Measurements from ENCODE around the gene ZNF142.

The ZNF142 gene

GRCh38 chr2:218659258-218659987 is at the start of gene ZNF142, which contains the start of gene BCS1L:
Gene ZNF142 (minus strand): TSS chr2:218659623. CDS start chr2:218656429, 3,194 bp downstream.
Gene BCS1L (plus strand): TSS chr2:218659683. CDS start chr2:218660988, 1,305 bp downstream.
- peak; percentile 94 for DNase-seq

- no peak for DNase-seq
Observed at GRCh38 chr2:218708086-218708485, 48.7 kb upstream of the ZNF142 start.

- no peak for DNase-seq
Observed at GRCh38 chr2:218703341-218703740, 43.9 kb upstream of the ZNF142 start.

- no peak for DNase-seq
Observed at GRCh38 chr2:218701806-218702205, 42.4 kb upstream of the ZNF142 start.

- DNase-seq: no peak
Observed at GRCh38 chr2:218698885-218699284, 39.5 kb upstream of the ZNF142 start.

GRCh38 chr2:218694405-218695145 is 35.2 kb upstream of the ZNF142 start:
- DNase-seq: no peak

- DNase-seq: no peak
Observed at GRCh38 chr2:218691234-218691633, 31.8 kb upstream of the ZNF142 start.

GRCh38 chr2:218687400-218688060 is 28.1 kb upstream of the ZNF142 start:
- peak; percentile 53 for DNase-seq

GRCh38 chr2:218680061-218680460 is 20.6 kb upstream of the ZNF142 start:
- DNase-seq: no peak

- no peak for DNase-seq
Observed at GRCh38 chr2:218679119-218679518, 19.7 kb upstream of the ZNF142 start.

- DNase-seq: peak; percentile 85
Observed at GRCh38 chr2:218671654-218672566, 12.5 kb upstream of the ZNF142 start, which contains the start of the genes RNF25 and STK36. Gene RNF25 (minus strand): TSS chr2:218672002. CDS start chr2:218671970, 32 bp downstream. Gene STK36 (plus strand): TSS chr2:218672086. CDS start chr2:218672830, 744 bp downstream.

GRCh38 chr2:218671097-218671653 is 11.8 kb upstream of the ZNF142 start:
- DNase-seq: no peak

- no peak for DNase-seq
Observed at GRCh38 chr2:218664653-218665052, 5.2 kb upstream of the ZNF142 start.

GRCh38 chr2:218663901-218664300 is 4.5 kb upstream of the ZNF142 start:
- DNase-seq: no peak

- no peak for DNase-seq
Observed at GRCh38 chr2:218662827-218663226, 3.4 kb upstream of the ZNF142 start.

- no peak for DNase-seq
Observed at GRCh38 chr2:218662377-218662776, 3.0 kb upstream of the ZNF142 start.

GRCh38 chr2:218659988-218660358 is 550 bp upstream of the ZNF142 start:
- DNase-seq: no peak

GRCh38 chr2:218658671-218659257 is 659 bp downstream of the ZNF142 start:
- DNase-seq: peak; percentile 45

- no peak for DNase-seq
Observed at GRCh38 chr2:218655751-218656150, 3.7 kb downstream of the ZNF142 start.

- no peak for DNase-seq
Observed at GRCh38 chr2:218648787-218649100, 10.7 kb downstream of the ZNF142 start.

GRCh38 chr2:218648088-218648786 is 11.2 kb downstream of the ZNF142 start:
- DNase-seq: peak; percentile 62
